Activated T-cell treated with anti-CD3 and anti-CD28 coated beads, Interleukin-2, amount 50 U/mL, for 4 hours (primary cell): ENCODE results near the gene ALG8. TPM values are rescaled to one million over a fixed set of nuclear protein-coding genes. Genes with fewer than 3 reads are reported as not detected.
"Not testable (repeated sequence)": the region's sequence is repeated elsewhere in the genome, so short reads cannot be mapped to it uniquely, and the experiment has no call there.

ENCODE experiments used
- ATAC-seq, 2 donors: fragments of 200-7000 bp; cut with Tn5 transposase; one replicate each; pipeline ENCODE4 v1.10.0; 2021
- DNase-seq: peaks from one replicate; pipeline ENCODE4 v3.0.0-alpha.2; 2020
- H3K27me3 Mint-ChIP-seq: one replicate; pipeline ENCODE4 v1.8.0; 2021; ENCODE audit warnings: low read depth, mixed read lengths
- H3K36me3 Mint-ChIP-seq: one replicate; pipeline ENCODE4 v1.8.0; 2022; ENCODE audit warnings: mixed read lengths; ENCODE audit not compliant: insufficient read depth
- H3K4me1 Mint-ChIP-seq: one replicate; pipeline ENCODE4 v1.8.0; 2021; ENCODE audit warnings: low read depth, mixed read lengths
- H3K4me3 Mint-ChIP-seq: one replicate; pipeline ENCODE4 v1.8.0; 2021; ENCODE audit warnings: mild to moderate bottlenecking, moderate library complexity, mixed read lengths
- H3K9me3 Mint-ChIP-seq: one replicate; pipeline ENCODE4 v1.8.0; 2021; ENCODE audit warnings: mixed read lengths
- total RNA-seq, 3 donors: library from RNA; stranded (reverse); gene quantifications; one replicate each; pipeline ENCODE4 v1.2.1, GENCODE V29; 2021

ALG8 gene
- total RNA-seq, 3 donors from 2014 or later, result 41.4 to 54.2 (median 51.5) TPM

- no peak for ATAC-seq
- Mint-ChIP-seq H3K9me3 (no peaks in the 10 kb centered on the region), H3K36me3 (peaks cover 37% of the 10 kb centered on the region), H3K27me3 (no peaks in the 10 kb centered on the region), H3K4me1 (no peaks in the 10 kb centered on the region), H3K4me3 (no peak overlapping the region)
- DNase-seq, result no peak
Observed at GRCh38 chr11:78100261-78100660, 39.2 kb downstream of the ALG8 start.

GRCh38 chr11:78099666-78100065 lies 39.8 kb downstream of the ALG8 start:
- ATAC-seq (no peak), DNase-seq (no peak)
- Mint-ChIP-seq H3K36me3 (peaks cover 36% of the 10 kb centered on the region), H3K9me3 (no peaks in the 10 kb centered on the region), H3K27me3 (no peaks in the 10 kb centered on the region), H3K4me1 (peaks cover 3% of the 10 kb centered on the region), H3K4me3 (no peak overlapping the region)

GRCh38 chr11:78097666-78098385 lies 41.6 kb downstream of the ALG8 start:
- H3K9me3 Mint-ChIP-seq, result no peaks in the 10 kb centered on the region
- H3K27me3 Mint-ChIP-seq, result no peaks in the 10 kb centered on the region
- peaks cover 7% of the 10 kb centered on the region for H3K4me1 Mint-ChIP-seq
- no peak for DNase-seq
- peaks cover 30% of the 10 kb centered on the region for H3K36me3 Mint-ChIP-seq
- ATAC-seq, result no peak
- no peak overlapping the region for H3K4me3 Mint-ChIP-seq

GRCh38 chr11:78094250-78094649 lies 45.2 kb downstream of the ALG8 start:
- H3K36me3 Mint-ChIP-seq, result peaks cover 11% of the 10 kb centered on the region
- ATAC-seq (peak; percentile 91 to 97), DNase-seq (no peak)
- no peak overlapping the region for H3K4me3 Mint-ChIP-seq
- no peaks in the 10 kb centered on the region for H3K9me3 Mint-ChIP-seq
- peaks cover 7% of the 10 kb centered on the region for H3K4me1 Mint-ChIP-seq
- no peaks in the 10 kb centered on the region for H3K27me3 Mint-ChIP-seq

DNA sequence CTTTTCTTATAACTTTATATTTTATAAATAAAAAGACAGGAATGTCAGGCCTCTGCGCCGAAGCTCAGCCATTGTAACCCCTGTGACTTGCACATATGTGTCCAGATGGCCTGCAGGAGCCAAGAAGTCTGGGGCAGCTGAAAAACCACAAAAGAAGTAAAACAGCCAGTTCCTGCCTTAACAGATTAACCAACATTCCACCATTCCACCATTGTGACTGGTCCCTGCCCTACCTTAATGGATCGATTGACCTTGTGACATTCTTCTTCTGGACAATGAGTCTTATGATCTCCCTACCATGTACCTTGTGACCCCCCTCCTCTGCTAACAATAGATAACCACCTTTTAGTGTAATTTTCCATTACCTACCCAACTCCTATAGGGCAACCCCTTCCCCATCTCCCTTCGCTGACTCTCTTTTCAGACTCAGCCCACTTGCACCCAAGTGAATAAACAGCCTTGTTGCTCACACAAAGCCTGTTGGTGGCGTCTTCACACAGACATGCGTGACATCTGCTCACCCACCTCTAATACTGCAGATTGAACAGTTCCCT lies 52.8 kb downstream of the ALG8 start:
- H3K4me3 Mint-ChIP-seq, ATAC-seq: not testable (repeated sequence)

DNA sequence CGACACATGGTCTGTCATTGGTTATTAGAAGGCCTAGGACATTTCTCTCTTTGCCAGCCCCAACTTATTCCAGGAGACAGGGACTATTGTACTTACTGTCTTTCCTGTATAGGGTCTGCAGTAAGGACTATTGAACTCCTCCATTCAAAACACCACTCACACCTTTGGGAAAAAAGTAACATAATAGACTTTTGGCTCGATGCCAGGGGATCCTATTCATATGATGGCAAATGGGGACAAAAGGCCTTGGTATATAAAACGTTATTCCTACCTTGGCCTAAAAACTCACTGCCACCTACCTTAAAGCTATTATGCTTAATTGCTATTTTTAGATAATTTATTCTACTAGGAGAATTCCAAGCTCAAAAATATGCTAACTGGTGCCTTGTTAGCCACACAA lies 53.5 kb downstream of the ALG8 start:
- ATAC-seq (no peak), DNase-seq (no peak)
- H3K4me1 Mint-ChIP-seq, result peaks cover 8% of the 10 kb centered on the region
- H3K27me3 Mint-ChIP-seq, result no peaks in the 10 kb centered on the region
- no peaks in the 10 kb centered on the region for H3K36me3 Mint-ChIP-seq
- no peaks in the 10 kb centered on the region for H3K9me3 Mint-ChIP-seq
- no peak overlapping the region for H3K4me3 Mint-ChIP-seq

More for the DNA sequence above, 52.8 kb downstream of the ALG8 start:
- H3K36me3 Mint-ChIP-seq, H3K27me3 Mint-ChIP-seq, H3K4me1 Mint-ChIP-seq, DNase-seq, H3K9me3 Mint-ChIP-seq: not testable (repeated sequence)

GRCh38 chr11:78084506-78084905 lies 54.9 kb downstream of the ALG8 start:
- H3K4me3 Mint-ChIP-seq, DNase-seq, H3K9me3 Mint-ChIP-seq, H3K27me3 Mint-ChIP-seq, ATAC-seq, H3K36me3 Mint-ChIP-seq: not testable (repeated sequence)
- H3K4me1 Mint-ChIP-seq, result peaks cover 14% of the 10 kb centered on the region

DNA sequence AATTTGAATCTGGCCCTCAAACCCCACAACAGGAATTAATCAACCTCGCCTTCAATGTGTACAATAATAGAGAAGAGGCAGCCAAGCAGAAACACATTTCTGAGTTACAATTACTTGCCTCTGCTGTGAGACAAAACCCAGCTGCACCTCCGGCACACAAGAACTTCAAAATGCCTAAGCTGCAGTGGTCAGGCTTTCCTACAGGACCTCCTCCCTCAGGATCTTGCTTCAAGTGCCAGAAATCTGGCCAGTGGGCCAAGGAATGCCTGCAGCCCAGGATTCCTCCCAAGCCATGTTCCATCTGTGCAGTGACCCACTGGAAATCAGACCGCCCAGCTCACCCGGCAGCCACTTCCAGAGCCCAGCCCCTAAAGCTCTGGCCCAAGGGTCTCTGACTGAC lies 56.4 kb downstream of the ALG8 start:
- ATAC-seq (no peak), DNase-seq (no peak)
- Mint-ChIP-seq H3K36me3 (peaks cover 4% of the 10 kb centered on the region), H3K9me3 (no peaks in the 10 kb centered on the region), H3K4me3 (no peak overlapping the region), H3K27me3 (no peaks in the 10 kb centered on the region), H3K4me1 (peaks cover 21% of the 10 kb centered on the region)

- no peaks in the 10 kb centered on the region for H3K9me3 Mint-ChIP-seq
- peaks cover 4% of the 10 kb centered on the region for H3K36me3 Mint-ChIP-seq
- peaks cover 30% of the 10 kb centered on the region for H3K4me1 Mint-ChIP-seq
- no peaks in the 10 kb centered on the region for H3K27me3 Mint-ChIP-seq
- ATAC-seq (no peak), DNase-seq (no peak)
- H3K4me3 Mint-ChIP-seq, result no peak overlapping the region
Observed at GRCh38 chr11:78082146-78082545, 57.3 kb downstream of the ALG8 start.

- peaks cover 4% of the 10 kb centered on the region for H3K36me3 Mint-ChIP-seq
- peak overlapping the region; percentile 45 for H3K4me3 Mint-ChIP-seq
- DNase-seq (no peak), ATAC-seq (no peak)
- no peaks in the 10 kb centered on the region for H3K27me3 Mint-ChIP-seq
- H3K4me1 Mint-ChIP-seq, result peaks cover 35% of the 10 kb centered on the region
- H3K9me3 Mint-ChIP-seq, result no peaks in the 10 kb centered on the region
Observed at GRCh38 chr11:78081583-78081982, 57.8 kb downstream of the ALG8 start.

- peak overlapping the region; percentile 94 for H3K4me3 Mint-ChIP-seq
- H3K36me3 Mint-ChIP-seq, result peaks cover 4% of the 10 kb centered on the region
- no peak for ATAC-seq
- H3K9me3 Mint-ChIP-seq, result no peaks in the 10 kb centered on the region
- no peak for DNase-seq
- H3K27me3 Mint-ChIP-seq, result no peaks in the 10 kb centered on the region
- peaks cover 41% of the 10 kb centered on the region for H3K4me1 Mint-ChIP-seq
Observed at GRCh38 chr11:78080818-78081495, 58.5 kb downstream of the ALG8 start.

DNA sequence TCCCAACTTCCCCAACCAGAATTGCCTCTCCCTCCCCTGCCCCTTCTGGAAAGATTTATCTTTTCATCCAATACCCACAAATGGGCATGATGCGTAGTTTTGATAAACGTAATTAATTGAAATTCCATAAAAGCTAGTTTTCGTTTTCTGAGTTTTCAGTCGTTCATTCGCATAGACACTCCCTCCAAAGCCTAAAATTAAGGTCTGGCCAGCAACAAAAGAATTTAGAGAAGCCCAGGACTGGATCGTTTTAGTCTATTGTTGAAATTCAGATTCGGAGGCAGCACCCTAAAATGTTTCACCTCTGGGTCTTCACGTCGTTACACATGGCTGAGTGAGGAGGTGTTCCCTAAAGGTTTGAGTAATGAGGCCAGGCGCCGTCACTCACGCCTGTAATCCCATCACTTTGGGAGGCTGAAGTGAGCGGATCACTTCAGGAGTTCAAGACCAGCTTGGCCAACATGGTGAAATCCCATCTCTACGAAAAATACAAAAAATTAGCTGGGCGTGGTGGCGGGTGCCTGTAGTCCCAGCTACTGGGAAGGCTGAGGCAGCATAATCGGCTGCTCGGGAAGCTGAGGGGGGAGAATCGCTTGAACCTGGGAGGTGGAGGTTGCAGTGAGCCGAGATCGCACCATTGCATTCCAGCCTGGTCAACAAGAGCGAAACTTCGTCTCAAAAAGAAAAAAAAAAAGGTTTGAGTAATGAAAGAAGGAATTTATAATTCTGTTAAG lies 59.2 kb downstream of the ALG8 start:
- H3K4me1 Mint-ChIP-seq, result peaks cover 46% of the 10 kb centered on the region
- H3K36me3 Mint-ChIP-seq, result peaks cover 5% of the 10 kb centered on the region
- H3K4me3 Mint-ChIP-seq, result peak overlapping the region; percentile 94
- no peaks in the 10 kb centered on the region for H3K27me3 Mint-ChIP-seq
- DNase-seq, result no peak
- H3K9me3 Mint-ChIP-seq, result no peaks in the 10 kb centered on the region
- ATAC-seq, result no peak

- ATAC-seq, result peak; percentile 86 to 87
- peak within 1 kb of the TSS; percentile 94 for H3K4me3 Mint-ChIP-seq
- H3K9me3 Mint-ChIP-seq, result no peaks in the 10 kb centered on the region
- H3K27me3 Mint-ChIP-seq, result no peaks in the 10 kb centered on the region
- peaks cover 10% of the 10 kb centered on the region for H3K36me3 Mint-ChIP-seq
- peak; percentile 55 for DNase-seq
- peaks cover 52% of the 10 kb centered on the region for H3K4me1 Mint-ChIP-seq
Observed at GRCh38 chr11:78079232-78080083, 60.0 kb downstream of the ALG8 start, which contains the start of gene NDUFC2. NDUFC2 (minus strand) TSS chr11:78079862; CDS start chr11:78079744, 118 bp downstream.
